Activated B cell treated with CpG ODN at 0.5 μM for 24 hours (primary cell): ENCODE measurements around the gene SIGLEC11. TPM values are rescaled to one million over a fixed set of nuclear protein-coding genes. Genes with fewer than 3 reads are reported as not detected.
"Not testable (repeated sequence)": the region's sequence is repeated elsewhere in the genome, so short reads cannot be mapped to it uniquely, and the experiment has no call there.

Experiments
- ATAC-seq: fragments of 200-7000 bp; cut with Tn5 transposase; one replicate; pipeline ENCODE4 v1.10.0; 2021; ENCODE audit warnings: low read depth, mild to moderate bottlenecking, moderate library complexity
- CTCF ChIA-PET: fragments of 350-600 bp; sonication (Branson Sonifier 250); formaldehyde crosslinking; loops from one replicate; lab custom pipeline; 2021; ENCODE audit warnings: antibody characterized with exemption; lab: Charles Lee
- POLR2A ChIA-PET: fragments of 350-600 bp; sonication (Branson Sonifier 250); formaldehyde crosslinking; loops from one replicate; lab custom pipeline; 2021; ENCODE audit warnings: antibody characterized with exemption; lab: Charles Lee
- DNase-seq: peaks from one replicate; pipeline ENCODE4 v3.0.0; 2022
- H3K27ac Mint-ChIP-seq: one replicate; pipeline ENCODE4 v1.8.0; 2020; ENCODE audit warnings: mixed read lengths
- H3K27me3 Mint-ChIP-seq: one replicate; pipeline ENCODE4 v1.8.0; 2021; ENCODE audit warnings: mixed read lengths
- H3K36me3 Mint-ChIP-seq: one replicate; pipeline ENCODE4 v1.8.0; 2021; ENCODE audit warnings: low read depth, mixed read lengths
- H3K4me1 Mint-ChIP-seq: one replicate; pipeline ENCODE4 v1.8.0; 2021; ENCODE audit warnings: mixed read lengths
- H3K4me3 Mint-ChIP-seq: one replicate; pipeline ENCODE4 v1.8.0; 2020; ENCODE audit warnings: mild to moderate bottlenecking, mixed read lengths
- H3K9me3 Mint-ChIP-seq: one replicate; pipeline ENCODE4 v1.8.0; 2020; ENCODE audit warnings: mixed read lengths
- intact Hi-C: fragments of 100-400 bp; cut with micrococcal nuclease; formaldehyde crosslinking; loops from one replicate; pipeline ENCODE4 v1.15.1; 2024
- total RNA-seq: library from RNA; stranded (reverse); gene quantifications from 2 replicates; pipeline ENCODE4 v1.2.3, GENCODE V29; 2022
- TF ChIP-seq, protein P1 (sequence below): fragments of 200-600 bp; IDR thresholded peaks from one replicate; pipeline ENCODE4 v1.8.0; 2022; ENCODE audit warnings: antibody characterized with exemption, mild to moderate bottlenecking

Gene SIGLEC11
- total RNA-seq, 1 donor from 2014 or later: not detected

- ChIA-PET POLR2A (no interaction called here), CTCF (no interaction called here)
- DNase-seq (no peak), ATAC-seq (no peak)
- H3K27me3 Mint-ChIP-seq: peaks cover 25% of the 10 kb centered on the region
- H3K27ac Mint-ChIP-seq: no peak overlapping the region
- no peak overlapping the region for H3K4me3 Mint-ChIP-seq
- H3K4me1 Mint-ChIP-seq: peaks cover 19% of the 10 kb centered on the region
- intact Hi-C loops: no loop called here
- no peaks in the 10 kb centered on the region for H3K9me3 Mint-ChIP-seq
- H3K36me3 Mint-ChIP-seq: no peaks in the 10 kb centered on the region
- TF ChIP-seq, protein P1, sequence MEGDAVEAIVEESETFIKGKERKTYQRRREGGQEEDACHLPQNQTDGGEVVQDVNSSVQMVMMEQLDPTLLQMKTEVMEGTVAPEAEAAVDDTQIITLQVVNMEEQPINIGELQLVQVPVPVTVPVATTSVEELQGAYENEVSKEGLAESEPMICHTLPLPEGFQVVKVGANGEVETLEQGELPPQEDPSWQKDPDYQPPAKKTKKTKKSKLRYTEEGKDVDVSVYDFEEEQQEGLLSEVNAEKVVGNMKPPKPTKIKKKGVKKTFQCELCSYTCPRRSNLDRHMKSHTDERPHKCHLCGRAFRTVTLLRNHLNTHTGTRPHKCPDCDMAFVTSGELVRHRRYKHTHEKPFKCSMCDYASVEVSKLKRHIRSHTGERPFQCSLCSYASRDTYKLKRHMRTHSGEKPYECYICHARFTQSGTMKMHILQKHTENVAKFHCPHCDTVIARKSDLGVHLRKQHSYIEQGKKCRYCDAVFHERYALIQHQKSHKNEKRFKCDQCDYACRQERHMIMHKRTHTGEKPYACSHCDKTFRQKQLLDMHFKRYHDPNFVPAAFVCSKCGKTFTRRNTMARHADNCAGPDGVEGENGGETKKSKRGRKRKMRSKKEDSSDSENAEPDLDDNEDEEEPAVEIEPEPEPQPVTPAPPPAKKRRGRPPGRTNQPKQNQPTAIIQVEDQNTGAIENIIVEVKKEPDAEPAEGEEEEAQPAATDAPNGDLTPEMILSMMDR: no peak
Observed at GRCh38 chr19:49951806-49952478, 9.0 kb downstream of the SIGLEC11 start.

DNA sequence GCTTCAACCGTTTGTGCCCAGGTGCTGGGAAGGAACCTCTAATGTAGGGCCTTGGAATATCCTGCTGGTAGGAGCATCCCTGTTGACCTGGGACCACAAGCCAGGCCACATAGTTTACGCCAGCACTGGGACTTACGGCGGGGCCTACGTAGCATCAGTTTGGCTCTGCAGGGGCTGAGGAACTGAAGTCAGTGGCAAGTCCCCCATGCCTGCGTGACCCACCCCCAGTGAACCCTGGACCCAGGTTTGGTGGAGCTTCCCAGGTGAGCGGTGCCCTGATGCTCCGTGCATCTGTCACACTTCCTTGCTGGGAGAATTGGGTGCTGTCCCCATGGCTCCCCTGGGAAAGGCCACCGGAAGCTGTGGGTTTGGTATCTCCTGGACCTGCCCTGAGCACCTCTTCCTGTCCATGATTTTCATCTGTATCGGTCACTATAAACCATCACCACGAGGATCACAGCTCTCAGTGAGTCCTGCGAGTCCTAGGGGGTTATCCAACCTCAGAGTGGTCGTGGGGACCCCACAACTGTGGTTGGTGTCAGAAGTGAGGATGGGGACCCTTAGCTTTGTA, 9.9 kb downstream of the SIGLEC11 start:
- Mint-ChIP-seq H3K27ac (no peak overlapping the region), H3K27me3 (peaks cover 25% of the 10 kb centered on the region), H3K36me3 (no peaks in the 10 kb centered on the region), H3K9me3 (no peaks in the 10 kb centered on the region), H3K4me1 (peaks cover 19% of the 10 kb centered on the region), H3K4me3 (no peak overlapping the region)
- TF ChIP-seq, protein P1: no peak
- intact Hi-C loops: no loop called here
- ChIA-PET POLR2A (no interaction called here), CTCF (interaction anchor here (0.6 to 1.2 kb wide), 2 partner anchors 15 to 364 kb away, joined by 3 read pairs; no protein-coding TSS in a partner anchor)
- DNase-seq (no peak), ATAC-seq (no peak)

DNA sequence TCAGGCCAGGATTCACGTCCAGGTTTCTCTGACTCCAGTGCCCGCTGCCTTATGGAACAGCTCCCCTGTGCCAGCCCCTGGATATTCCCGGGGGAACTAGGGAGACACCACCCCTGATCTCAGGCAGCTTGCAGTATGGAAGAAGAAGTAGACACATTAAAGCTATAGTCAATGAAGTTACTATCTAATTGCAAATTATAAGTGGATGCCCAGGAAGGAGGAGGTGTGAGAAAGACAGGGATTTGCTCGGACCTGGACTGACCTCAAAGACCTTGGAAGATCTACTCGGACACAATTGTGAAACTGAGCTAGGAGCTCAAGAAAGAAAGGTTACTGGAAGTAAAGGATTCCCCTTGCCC, 10.4 kb downstream of the SIGLEC11 start:
- DNase-seq (no peak), ATAC-seq (no peak)
- TF ChIP-seq, protein P1: no peak
- H3K9me3 Mint-ChIP-seq: no peaks in the 10 kb centered on the region
- intact Hi-C loops: no loop called here
- peaks cover 25% of the 10 kb centered on the region for H3K27me3 Mint-ChIP-seq
- H3K27ac Mint-ChIP-seq: no peak overlapping the region
- CTCF ChIA-PET: interaction anchor here (0.6 to 1.4 kb wide), 3 partner anchors 12 to 364 kb away, joined by 3 to 5 read pairs (median 3); no protein-coding TSS in a partner anchor
- no peak overlapping the region for H3K4me3 Mint-ChIP-seq
- POLR2A ChIA-PET: no interaction called here
- peaks cover 19% of the 10 kb centered on the region for H3K4me1 Mint-ChIP-seq
- H3K36me3 Mint-ChIP-seq: no peaks in the 10 kb centered on the region

GRCh38 chr19:49949742-49950589, 11.0 kb downstream of the SIGLEC11 start:
- no peak overlapping the region for H3K4me3 Mint-ChIP-seq
- H3K4me1 Mint-ChIP-seq: peaks cover 23% of the 10 kb centered on the region
- no peak for ATAC-seq
- no peaks in the 10 kb centered on the region for H3K36me3 Mint-ChIP-seq
- POLR2A ChIA-PET: no interaction called here
- H3K9me3 Mint-ChIP-seq: no peaks in the 10 kb centered on the region
- CTCF ChIA-PET: interaction anchor here (1.2 to 1.4 kb wide), 2 partner anchors 12 to 14 kb away, joined by 3 to 5 read pairs; no protein-coding TSS in a partner anchor
- H3K27me3 Mint-ChIP-seq: peaks cover 25% of the 10 kb centered on the region
- intact Hi-C loops: no loop called here
- TF ChIP-seq, protein P1: no peak
- DNase-seq: no peak
- no peak overlapping the region for H3K27ac Mint-ChIP-seq

DNA sequence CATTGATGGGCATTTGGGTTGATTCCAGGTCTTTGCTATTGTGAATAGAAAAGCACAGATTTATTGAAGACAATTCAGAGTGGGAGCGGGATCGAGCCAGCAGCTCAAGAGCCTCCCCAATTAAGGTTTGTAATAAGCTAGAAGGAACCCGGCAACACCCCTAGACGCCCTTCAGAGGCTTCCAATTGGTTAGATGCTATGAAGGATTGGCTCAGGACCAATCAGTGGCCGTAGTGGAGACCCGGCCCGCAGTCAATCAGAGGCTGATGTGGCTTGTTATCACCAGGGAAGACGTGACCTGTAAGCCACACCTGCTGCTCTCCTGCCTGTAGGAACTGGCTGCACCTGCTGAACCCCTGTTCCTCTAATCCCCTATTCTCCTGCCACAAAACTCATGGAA, 14.6 kb downstream of the SIGLEC11 start:
- intact Hi-C loops: no loop called here
- ChIA-PET POLR2A (no interaction called here), CTCF (no interaction called here)
- ATAC-seq (no peak), DNase-seq (no peak)
- Mint-ChIP-seq H3K27me3 (peaks cover 21% of the 10 kb centered on the region), H3K4me1 (peaks cover 11% of the 10 kb centered on the region), H3K36me3 (no peaks in the 10 kb centered on the region), H3K27ac (no peak overlapping the region), H3K9me3 (peaks cover 2% of the 10 kb centered on the region), H3K4me3 (no peak overlapping the region)
- TF ChIP-seq, protein P1: no peak

GRCh38 chr19:49944567-49944966, 16.4 kb downstream of the SIGLEC11 start:
- POLR2A ChIA-PET, H3K27ac Mint-ChIP-seq, H3K4me1 Mint-ChIP-seq, intact Hi-C loops, H3K36me3 Mint-ChIP-seq, CTCF ChIA-PET, H3K9me3 Mint-ChIP-seq, DNase-seq, H3K4me3 Mint-ChIP-seq: not testable (repeated sequence)
- peaks cover 14% of the 10 kb centered on the region for H3K27me3 Mint-ChIP-seq
- ATAC-seq: peak; percentile 78
